HG03439 (cell line): Measurements from ENCODE around the gene STK24.

Experiments
- ATAC-seq: cut with Tn5 transposase; IDR thresholded peaks from one replicate; pipeline ENCODE4 v1.9.1; 2021; ENCODE audit warnings: mild to moderate bottlenecking, moderate library complexity; ENCODE audit not compliant: unreplicated experiment

STK24 gene

DNA sequence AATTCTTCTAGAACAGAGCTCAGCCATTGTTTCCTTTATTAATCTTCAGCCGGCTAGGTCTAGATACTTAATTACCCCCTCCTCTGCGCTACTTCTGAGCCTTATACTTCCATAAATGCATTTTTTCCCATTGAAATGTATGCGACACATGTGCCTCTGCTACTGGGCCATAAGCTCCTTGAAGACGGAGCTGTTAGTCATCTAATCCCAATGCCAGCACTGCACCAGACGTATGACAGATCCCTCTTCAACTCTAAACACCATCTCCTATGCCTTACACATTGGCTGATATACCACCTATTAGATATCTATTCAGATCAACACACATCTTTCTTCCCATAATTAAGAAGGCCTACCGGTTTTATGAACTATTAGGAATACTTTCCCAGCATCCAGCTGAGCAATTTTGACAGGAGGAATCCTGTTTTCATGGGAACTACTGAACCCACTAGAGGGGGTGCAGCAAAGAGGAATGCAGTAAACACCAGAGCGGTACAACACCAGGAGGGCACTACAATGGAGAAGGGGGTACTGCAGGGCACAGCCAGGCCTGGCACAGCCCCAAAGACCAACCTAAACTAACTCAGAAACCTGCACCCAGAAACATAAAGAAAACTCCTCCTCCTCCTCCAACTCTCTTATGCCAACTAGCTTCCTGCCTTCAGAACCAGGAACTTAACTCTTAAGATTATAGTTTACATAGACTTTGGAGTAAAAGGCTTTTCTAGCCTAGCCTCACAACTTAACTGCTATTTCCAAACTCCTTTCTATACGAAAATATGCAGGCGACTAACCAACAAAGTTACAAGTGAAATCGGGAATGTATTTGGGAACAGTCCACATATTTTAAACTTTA lies 18.7 kb downstream of the STK24 start:
- ATAC-seq, result no peak

GRCh38 chr13:98556968-98557631 lies 19.8 kb downstream of the STK24 start:
- ATAC-seq, result no peak

DNA sequence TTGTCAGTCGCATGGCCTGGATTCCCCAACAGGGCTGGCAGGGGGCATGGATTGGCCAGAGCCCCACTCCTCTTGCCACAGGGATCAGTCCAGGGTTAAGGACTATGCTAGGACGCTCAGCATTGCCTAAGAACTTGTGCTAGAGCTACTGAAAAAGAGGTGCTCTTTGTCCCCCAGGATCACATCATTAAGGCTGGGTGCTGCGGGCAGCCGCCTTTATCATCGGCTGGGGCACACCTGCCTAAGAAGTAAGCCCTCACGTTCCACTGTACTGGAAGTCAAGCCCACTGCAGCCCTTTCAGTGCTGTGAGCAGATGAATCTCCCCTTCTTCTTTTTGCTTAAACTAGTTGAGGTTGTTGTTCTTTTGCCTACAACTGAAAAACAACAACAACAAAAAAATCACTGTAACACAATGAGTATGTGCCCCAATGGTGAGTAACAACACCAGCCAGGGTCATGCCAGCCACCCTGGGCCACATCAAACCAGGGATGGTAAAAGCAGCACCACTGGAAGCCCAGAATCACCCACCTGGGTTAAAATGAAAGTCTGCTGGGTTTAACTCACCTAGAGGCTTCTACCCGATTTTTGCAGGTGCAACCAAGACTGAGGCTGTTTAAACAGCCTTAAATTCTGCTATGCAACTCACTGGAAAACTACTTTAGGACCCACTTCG lies 20.6 kb downstream of the STK24 start:
- ATAC-seq, result no peak

- ATAC-seq, result peak; percentile 60
These were observed 27.1 kb downstream of the STK24 start for GRCh38 chr13:98549728-98550317.

GRCh38 chr13:98549006-98549727 lies 27.7 kb downstream of the STK24 start:
- ATAC-seq, result no peak

DNA sequence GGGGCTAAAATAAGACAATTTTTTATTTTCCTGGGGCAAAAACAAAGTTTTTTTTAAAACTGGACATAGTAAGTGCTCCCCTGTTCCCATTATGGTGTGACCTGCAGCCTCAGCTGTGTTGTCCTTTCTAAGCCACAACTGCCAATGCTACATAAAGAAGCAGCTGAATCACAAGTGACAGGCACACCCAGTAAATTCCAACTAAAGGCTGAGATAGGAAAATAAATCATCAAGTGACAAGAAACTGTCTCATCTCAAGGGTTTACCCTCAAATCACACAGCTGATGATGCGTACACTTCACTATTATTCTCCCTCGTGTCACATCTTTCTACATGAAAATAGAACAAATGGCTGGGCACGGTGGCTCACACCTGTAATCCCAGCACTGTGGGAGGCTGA lies 28.7 kb downstream of the STK24 start:
- ATAC-seq, result no peak

DNA sequence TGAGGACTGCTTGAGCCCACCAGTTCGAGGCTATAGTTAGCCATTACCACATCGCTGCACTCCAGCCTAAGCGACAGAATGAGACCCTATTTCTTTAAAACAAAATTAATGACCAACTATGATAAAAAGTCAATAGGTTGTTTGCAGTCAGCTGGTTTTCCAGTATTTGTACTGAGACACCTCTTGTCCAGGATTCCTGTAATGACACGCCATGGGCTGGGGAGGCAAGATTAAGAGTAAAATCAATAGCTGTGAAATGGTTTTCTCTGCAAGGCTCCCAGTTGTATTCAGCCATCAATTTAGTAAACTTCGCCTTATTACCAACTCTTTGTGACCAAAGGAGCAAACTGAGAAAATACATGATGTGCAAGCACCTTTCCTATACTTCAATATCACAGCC lies 29.5 kb downstream of the STK24 start:
- no peak for ATAC-seq

DNA sequence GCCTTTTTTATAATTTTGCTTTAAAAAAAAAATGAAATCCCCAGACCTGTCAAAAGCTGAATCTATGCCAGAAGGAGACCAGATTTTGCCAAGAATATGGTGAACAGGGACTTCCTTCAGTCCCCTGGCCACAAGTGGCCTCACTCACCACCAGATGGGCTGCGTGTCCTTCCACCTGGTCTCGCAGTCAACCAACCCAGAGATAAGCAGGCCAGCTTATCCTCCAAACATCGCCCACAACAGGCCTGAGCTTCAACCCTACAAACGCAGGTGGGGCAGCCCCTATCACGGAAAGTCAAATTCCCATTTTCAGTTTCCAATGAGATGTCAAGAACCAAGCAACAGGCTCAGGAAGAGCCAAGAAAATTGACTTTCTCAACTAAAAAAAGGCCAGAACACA lies 30.5 kb downstream of the STK24 start:
- no peak for ATAC-seq

DNA sequence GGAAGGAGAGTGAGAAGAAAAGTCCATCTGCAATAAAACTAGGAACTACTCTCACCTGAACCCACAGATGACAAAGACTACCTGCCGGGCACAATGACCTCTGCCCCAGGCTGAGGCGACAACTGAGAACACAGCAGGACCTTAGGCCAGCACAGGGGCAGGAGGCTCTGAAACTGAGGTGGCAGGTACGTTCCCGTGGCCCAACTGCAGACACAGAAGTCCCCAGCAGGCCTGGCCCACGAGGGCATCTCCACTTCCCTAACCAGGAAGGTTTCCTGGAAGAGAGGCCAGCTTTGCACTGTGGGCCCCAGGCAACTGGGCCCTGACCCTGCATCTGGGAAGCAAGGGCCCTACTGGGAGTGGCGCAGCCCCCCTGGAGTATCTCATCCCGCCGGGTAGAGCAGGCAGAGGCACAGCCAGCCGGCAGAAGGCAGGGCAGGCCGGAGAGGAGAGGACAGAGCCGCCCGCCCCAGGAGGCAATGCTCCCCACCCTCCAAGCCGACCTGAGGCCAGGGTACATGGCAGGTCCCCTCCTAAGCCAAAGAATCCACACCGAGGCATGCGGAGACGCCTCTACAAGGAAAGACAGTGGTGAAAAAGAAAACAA lies 32.7 kb downstream of the STK24 start:
- no peak for ATAC-seq

GRCh38 chr13:98543378-98544103 lies 33.4 kb downstream of the STK24 start:
- no peak for ATAC-seq

DNA sequence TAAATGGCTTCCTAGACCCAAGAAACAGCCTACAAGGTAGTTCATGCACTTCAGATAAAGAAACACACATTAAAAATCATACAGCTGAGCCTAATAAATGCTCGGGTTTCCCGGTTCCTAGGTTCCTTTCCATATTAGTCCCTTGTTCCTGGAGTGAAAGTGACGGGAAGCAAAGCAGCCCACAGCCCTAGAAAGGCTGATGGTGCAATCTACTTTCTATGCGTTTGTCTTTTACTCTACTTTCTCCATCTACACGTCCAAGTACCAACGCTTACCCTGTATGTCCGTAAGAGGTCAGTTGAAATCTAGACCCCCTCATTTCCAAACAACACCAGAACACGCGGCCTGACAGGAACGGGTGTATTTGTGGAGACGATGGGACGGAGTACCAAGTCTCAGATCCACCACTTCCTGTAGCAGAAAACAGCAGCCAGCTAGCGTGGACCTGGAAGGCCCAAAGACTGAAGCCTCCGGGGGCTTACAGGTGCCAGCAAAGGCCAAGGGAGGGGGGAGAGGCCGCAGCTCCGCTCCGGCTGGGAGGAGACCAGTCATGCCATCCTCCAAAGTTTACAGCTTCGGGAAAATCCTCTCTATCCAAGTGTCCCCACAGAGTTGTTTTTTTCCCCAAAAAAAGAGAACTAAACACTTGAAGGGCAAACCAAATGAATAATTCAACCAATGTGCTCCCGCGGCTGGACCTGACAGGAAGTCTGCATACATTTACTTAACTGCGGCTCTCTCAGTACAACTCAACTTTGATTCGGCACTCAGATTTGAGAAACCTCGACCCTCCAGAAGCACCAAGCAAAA lies 34.1 kb downstream of the STK24 start:
- ATAC-seq, result no peak

DNA sequence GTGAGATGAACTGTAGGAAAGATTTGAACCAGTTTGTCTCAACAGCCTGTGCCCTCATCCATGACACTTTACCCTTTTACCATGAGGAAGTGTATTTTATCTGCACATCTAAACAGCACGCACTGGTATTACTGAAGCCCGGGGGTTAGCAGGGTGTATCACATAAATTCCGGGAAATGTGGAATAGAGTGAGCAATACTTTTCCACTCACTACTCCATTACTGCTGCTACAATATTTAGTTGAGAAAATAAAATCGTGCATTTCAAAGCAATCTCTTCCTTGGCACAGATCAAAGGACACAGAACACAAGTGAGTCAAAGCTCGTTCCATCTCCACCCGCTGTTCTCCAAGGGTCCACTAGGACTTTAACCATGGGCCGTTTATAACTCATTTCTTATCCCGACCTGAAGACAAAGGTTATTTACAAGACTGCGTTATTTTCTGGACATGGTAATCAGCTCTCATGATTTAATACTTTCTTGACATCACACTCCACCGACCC lies 35.2 kb downstream of the STK24 start:
- ATAC-seq, result no peak

DNA sequence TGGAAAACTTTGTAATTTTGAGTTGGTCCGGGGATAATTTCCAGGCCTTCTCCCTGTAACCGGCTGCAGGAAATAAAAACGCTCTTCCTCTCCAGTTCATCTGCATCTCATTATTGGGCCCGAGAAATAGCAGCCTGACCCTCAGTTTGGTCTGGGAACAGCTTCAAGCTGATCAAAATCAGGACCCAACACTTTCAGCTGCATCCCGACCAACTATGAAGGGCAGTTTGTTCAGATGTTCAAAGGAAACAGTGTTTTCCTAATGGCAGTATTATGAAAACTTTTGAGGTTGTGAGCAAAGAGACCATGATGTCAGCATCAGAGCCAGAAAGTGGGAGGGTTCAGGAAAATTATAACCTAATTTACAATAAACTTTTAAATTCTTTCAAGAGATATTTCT lies 35.7 kb downstream of the STK24 start:
- ATAC-seq, result no peak

- ATAC-seq, result no peak
These were observed 36.4 kb downstream of the STK24 start for GRCh38 chr13:98540476-98540875.

DNA sequence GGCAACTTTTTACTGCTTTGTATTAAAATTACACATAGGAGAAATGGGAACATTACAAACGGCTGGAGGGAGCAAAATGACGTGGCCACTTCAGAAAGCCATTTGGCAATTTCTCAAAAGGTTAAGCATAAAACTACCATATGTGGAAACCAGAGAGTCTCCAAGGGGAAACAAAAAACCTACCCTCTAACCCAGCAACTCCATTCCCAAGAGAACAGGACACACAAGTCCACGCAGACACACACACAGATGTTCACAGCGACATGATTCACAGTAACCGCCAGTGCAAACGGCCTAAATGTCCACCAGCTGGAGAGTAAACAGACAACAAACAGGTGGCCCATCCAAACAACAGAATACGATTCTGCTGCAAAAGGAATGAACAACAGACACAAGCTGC lies 37.2 kb downstream of the STK24 start:
- no peak for ATAC-seq

- no peak for ATAC-seq
These were observed 38.0 kb downstream of the STK24 start for GRCh38 chr13:98538876-98539275.

DNA sequence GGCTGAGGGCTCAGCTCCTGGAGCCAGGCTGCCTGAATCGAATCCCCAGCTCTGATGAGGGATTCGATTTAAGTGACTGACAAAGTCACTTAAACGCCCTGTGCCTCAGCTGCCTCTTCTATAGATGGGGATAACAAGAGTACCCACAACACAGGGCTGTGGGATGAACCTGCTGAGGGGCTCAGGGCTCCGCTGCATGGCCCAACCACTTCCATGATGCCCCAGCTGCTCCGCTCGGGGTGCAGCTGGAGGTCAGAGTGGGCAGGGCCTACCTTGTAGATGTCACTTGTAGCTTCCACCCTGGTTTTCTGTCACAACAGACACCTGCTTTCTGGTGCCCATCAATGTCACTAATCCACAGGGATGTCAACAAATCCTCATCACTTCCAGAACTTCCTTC lies 39.2 kb downstream of the STK24 start:
- no peak for ATAC-seq

DNA sequence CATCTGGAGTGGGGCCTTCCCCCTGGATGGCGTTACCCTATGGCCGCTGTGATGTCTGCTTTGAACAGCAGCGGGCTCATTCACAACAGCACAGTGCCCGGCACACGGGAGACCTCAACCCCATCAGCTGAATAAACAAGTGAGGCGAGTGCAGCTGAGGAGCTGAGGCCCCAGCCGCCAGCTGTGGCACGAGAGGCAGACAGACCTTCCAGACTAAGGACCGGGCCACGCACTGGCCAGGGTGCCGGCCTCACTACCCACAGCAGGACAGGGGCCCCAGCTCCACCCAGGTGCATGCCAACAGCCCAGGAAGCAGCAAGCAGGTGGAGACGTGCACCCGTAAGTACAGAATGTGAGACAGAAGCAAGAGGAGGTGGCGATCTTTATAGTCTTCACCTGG lies 39.6 kb downstream of the STK24 start:
- ATAC-seq, result no peak

- no peak for ATAC-seq
These were observed 40.2 kb downstream of the STK24 start for GRCh38 chr13:98536729-98537128.
